B cell (primary cell): ENCODE measurements around the gene FOXQ1.

Experiments used
- EZH2 ChIP-seq: IDR thresholded peaks from 2 replicates; pipeline ENCODE4 v1.6.1; 2012; ENCODE audit warnings: borderline replicate concordance, low read depth, mild to moderate bottlenecking, moderate library complexity, low read length; ENCODE audit not compliant: insufficient read depth, poor library complexity, severe bottlenecking
- TF ChIP-seq, protein P1 (sequence below): fragments of 200-600 bp; IDR thresholded peaks from one replicate; pipeline ENCODE4 v1.8.0; 2022; ENCODE audit warnings: antibody characterized with exemption, mild to moderate bottlenecking

GRCh38 chr6:1336246-1336843, 24.4 kb downstream of the FOXQ1 start:
- TF ChIP-seq, protein P1, sequence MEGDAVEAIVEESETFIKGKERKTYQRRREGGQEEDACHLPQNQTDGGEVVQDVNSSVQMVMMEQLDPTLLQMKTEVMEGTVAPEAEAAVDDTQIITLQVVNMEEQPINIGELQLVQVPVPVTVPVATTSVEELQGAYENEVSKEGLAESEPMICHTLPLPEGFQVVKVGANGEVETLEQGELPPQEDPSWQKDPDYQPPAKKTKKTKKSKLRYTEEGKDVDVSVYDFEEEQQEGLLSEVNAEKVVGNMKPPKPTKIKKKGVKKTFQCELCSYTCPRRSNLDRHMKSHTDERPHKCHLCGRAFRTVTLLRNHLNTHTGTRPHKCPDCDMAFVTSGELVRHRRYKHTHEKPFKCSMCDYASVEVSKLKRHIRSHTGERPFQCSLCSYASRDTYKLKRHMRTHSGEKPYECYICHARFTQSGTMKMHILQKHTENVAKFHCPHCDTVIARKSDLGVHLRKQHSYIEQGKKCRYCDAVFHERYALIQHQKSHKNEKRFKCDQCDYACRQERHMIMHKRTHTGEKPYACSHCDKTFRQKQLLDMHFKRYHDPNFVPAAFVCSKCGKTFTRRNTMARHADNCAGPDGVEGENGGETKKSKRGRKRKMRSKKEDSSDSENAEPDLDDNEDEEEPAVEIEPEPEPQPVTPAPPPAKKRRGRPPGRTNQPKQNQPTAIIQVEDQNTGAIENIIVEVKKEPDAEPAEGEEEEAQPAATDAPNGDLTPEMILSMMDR: no peak
- no peak for TF ChIP-seq EZH2
